ENCODE data around the gene C2orf76. TPM values are rescaled to one million over a fixed set of nuclear protein-coding genes. Genes with fewer than 3 reads are reported as not detected.
A peak's percentile ranks its signal among the peaks of the same experiment; 100 is the strongest.

Gene C2orf76
- total RNA-seq, 2 experiments from 2014 or later, result 5.4 to 6.2 TPM

GRCh38 chr2:119350311-119350998, 16.2 kb downstream of the C2orf76 start:
- no peak overlapping the region for H3K27ac Mint-ChIP-seq
- H3K4me3 Mint-ChIP-seq, result no peak overlapping the region
- H3K4me1 Mint-ChIP-seq, result no peaks in the 10 kb centered on the region
- peaks cover 1% of the 10 kb centered on the region for H3K27me3 Mint-ChIP-seq
- ChIA-PET CTCF (no interaction called here), POLR2A (no interaction called here)
- H3K36me3 Mint-ChIP-seq (ENCODE audit: low read depth), result no peaks in the 10 kb centered on the region
- no peaks in the 10 kb centered on the region for H3K9me3 Mint-ChIP-seq
- no peak for DNase-seq

- ChIA-PET CTCF (interaction anchor here (0.9 kb wide), 1 partner anchor 84 kb away, joined by 3 read pairs; no protein-coding TSS in a partner anchor), POLR2A (no interaction called here)
- H3K27ac Mint-ChIP-seq, result no peak overlapping the region
Observed at GRCh38 chr2:119349289-119349688, 17.3 kb downstream of the C2orf76 start.

GRCh38 chr2:119341684-119342083, 24.9 kb downstream of the C2orf76 start:
- Mint-ChIP-seq H3K27me3 (no peaks in the 10 kb centered on the region), H3K27ac (no peak overlapping the region), H3K4me3 (no peak overlapping the region), H3K36me3 (ENCODE audit: low read depth) (peaks cover 3% of the 10 kb centered on the region), H3K4me1 (peaks cover 20% of the 10 kb centered on the region), H3K9me3 (no peaks in the 10 kb centered on the region)
- CTCF ChIA-PET, result no interaction called here
- POLR2A ChIA-PET, result no interaction called here
- DNase-seq, result no peak

More at GRCh38 chr2:119349289-119349688, 17.3 kb downstream of the C2orf76 start:
- no peaks in the 10 kb centered on the region for H3K4me1 Mint-ChIP-seq
- no peak overlapping the region for H3K4me3 Mint-ChIP-seq
- H3K9me3 Mint-ChIP-seq, result no peaks in the 10 kb centered on the region
- peaks cover 1% of the 10 kb centered on the region for H3K27me3 Mint-ChIP-seq
- no peaks in the 10 kb centered on the region for H3K36me3 Mint-ChIP-seq (ENCODE audit: low read depth)
- DNase-seq, result no peak

- POLR2A ChIA-PET, result no interaction called here
- H3K27ac Mint-ChIP-seq, result no peak overlapping the region
- DNase-seq, result no peak
- H3K27me3 Mint-ChIP-seq, result no peaks in the 10 kb centered on the region
- CTCF ChIA-PET, result interaction anchor here (0.7 kb wide), 1 partner anchor 82 kb away, joined by 4 read pairs; no protein-coding TSS in a partner anchor
- H3K9me3 Mint-ChIP-seq, result no peaks in the 10 kb centered on the region
- peaks cover 20% of the 10 kb centered on the region for H3K4me1 Mint-ChIP-seq
- peaks cover 3% of the 10 kb centered on the region for H3K36me3 Mint-ChIP-seq (ENCODE audit: low read depth)
- no peak overlapping the region for H3K4me3 Mint-ChIP-seq
Observed at GRCh38 chr2:119339562-119339923, 27.1 kb downstream of the C2orf76 start.

GRCh38 chr2:119338826-119339561, 27.6 kb downstream of the C2orf76 start:
- Mint-ChIP-seq H3K9me3 (no peaks in the 10 kb centered on the region), H3K27me3 (no peaks in the 10 kb centered on the region), H3K4me1 (peaks cover 20% of the 10 kb centered on the region), H3K4me3 (no peak overlapping the region), H3K36me3 (ENCODE audit: low read depth) (peaks cover 3% of the 10 kb centered on the region), H3K27ac (peak overlapping the region; percentile 78)
- CTCF ChIA-PET, result interaction anchor here (0.7 kb wide), 1 partner anchor 81 kb away, joined by 4 read pairs; no protein-coding TSS in a partner anchor
- POLR2A ChIA-PET, result no interaction called here
- DNase-seq, result peak; percentile 61

- CTCF ChIA-PET, result interaction anchor here (0.7 to 1.0 kb wide), 2 partner anchors 11 to 12 kb away, joined by 3 to 4 read pairs; no protein-coding TSS in a partner anchor
Observed at GRCh38 chr2:119338272-119338671, 28.4 kb downstream of the C2orf76 start.

GRCh38 chr2:119337749-119338148, 28.9 kb downstream of the C2orf76 start:
- H3K27me3 Mint-ChIP-seq, result no peaks in the 10 kb centered on the region
- no peaks in the 10 kb centered on the region for H3K9me3 Mint-ChIP-seq
- no peak overlapping the region for H3K4me3 Mint-ChIP-seq
- H3K27ac Mint-ChIP-seq, result no peak overlapping the region
- CTCF ChIA-PET, result interaction anchor here (0.7 to 1.0 kb wide), 2 partner anchors 10 to 11 kb away, joined by 3 to 4 read pairs; no protein-coding TSS in a partner anchor
- peaks cover 20% of the 10 kb centered on the region for H3K4me1 Mint-ChIP-seq
- H3K36me3 Mint-ChIP-seq (ENCODE audit: low read depth), result peaks cover 3% of the 10 kb centered on the region
- no peak for DNase-seq
- POLR2A ChIA-PET, result no interaction called here

More at GRCh38 chr2:119338272-119338671, 28.4 kb downstream of the C2orf76 start:
- Mint-ChIP-seq H3K36me3 (ENCODE audit: low read depth) (peaks cover 3% of the 10 kb centered on the region), H3K27me3 (no peaks in the 10 kb centered on the region), H3K4me1 (peaks cover 20% of the 10 kb centered on the region), H3K4me3 (no peak overlapping the region), H3K9me3 (no peaks in the 10 kb centered on the region), H3K27ac (peak overlapping the region; percentile 67)
- DNase-seq, result no peak
- POLR2A ChIA-PET, result no interaction called here

- POLR2A ChIA-PET, result no interaction called here
- DNase-seq, result no peak
- no peaks in the 10 kb centered on the region for H3K27me3 Mint-ChIP-seq
- H3K36me3 Mint-ChIP-seq (ENCODE audit: low read depth), result no peaks in the 10 kb centered on the region
- CTCF ChIA-PET, result no interaction called here
- H3K27ac Mint-ChIP-seq, result no peak overlapping the region
- H3K9me3 Mint-ChIP-seq, result no peaks in the 10 kb centered on the region
- peaks cover 8% of the 10 kb centered on the region for H3K4me1 Mint-ChIP-seq
- H3K4me3 Mint-ChIP-seq, result no peak overlapping the region
Observed at GRCh38 chr2:119333833-119334232, 32.8 kb downstream of the C2orf76 start.

GRCh38 chr2:119333360-119333759, 33.3 kb downstream of the C2orf76 start:
- CTCF ChIA-PET, result no interaction called here
- H3K36me3 Mint-ChIP-seq (ENCODE audit: low read depth), result no peaks in the 10 kb centered on the region
- H3K9me3 Mint-ChIP-seq, result no peaks in the 10 kb centered on the region
- no peak for DNase-seq
- POLR2A ChIA-PET, result no interaction called here
- H3K4me3 Mint-ChIP-seq, result no peak overlapping the region
- peaks cover 4% of the 10 kb centered on the region for H3K4me1 Mint-ChIP-seq
- H3K27ac Mint-ChIP-seq, result no peak overlapping the region
- H3K27me3 Mint-ChIP-seq, result no peaks in the 10 kb centered on the region

- ChIA-PET POLR2A (no interaction called here), CTCF (no interaction called here)
- Mint-ChIP-seq H3K9me3 (no peaks in the 10 kb centered on the region), H3K27ac (no peak overlapping the region), H3K36me3 (ENCODE audit: low read depth) (no peaks in the 10 kb centered on the region), H3K27me3 (no peaks in the 10 kb centered on the region), H3K4me1 (no peaks in the 10 kb centered on the region), H3K4me3 (no peak overlapping the region)
- no peak for DNase-seq
Observed at GRCh38 chr2:119332953-119333352, 33.7 kb downstream of the C2orf76 start.

- H3K9me3 Mint-ChIP-seq, result no peaks in the 10 kb centered on the region
- H3K4me3 Mint-ChIP-seq, result no peak overlapping the region
- H3K27me3 Mint-ChIP-seq, result no peaks in the 10 kb centered on the region
- no peaks in the 10 kb centered on the region for H3K36me3 Mint-ChIP-seq (ENCODE audit: low read depth)
- H3K27ac Mint-ChIP-seq, result no peak overlapping the region
- ChIA-PET CTCF (interaction anchor here (0.6 kb wide), 1 partner anchor 10 kb away, joined by 3 read pairs; no protein-coding TSS in a partner anchor), POLR2A (no interaction called here)
- no peak for DNase-seq
- no peaks in the 10 kb centered on the region for H3K4me1 Mint-ChIP-seq
Observed at GRCh38 chr2:119327431-119327830, 39.2 kb downstream of the C2orf76 start.

GRCh38 chr2:119326938-119327337, 39.7 kb downstream of the C2orf76 start:
- Mint-ChIP-seq H3K4me3 (no peak overlapping the region), H3K27me3 (no peaks in the 10 kb centered on the region), H3K9me3 (no peaks in the 10 kb centered on the region), H3K4me1 (no peaks in the 10 kb centered on the region), H3K27ac (no peak overlapping the region), H3K36me3 (ENCODE audit: low read depth) (no peaks in the 10 kb centered on the region)
- ChIA-PET CTCF (interaction anchor here (0.9 kb wide), 1 partner anchor 11 kb away, joined by 4 read pairs; no protein-coding TSS in a partner anchor), POLR2A (no interaction called here)
- DNase-seq, result no peak

GRCh38 chr2:119324685-119325270, 41.9 kb downstream of the C2orf76 start:
- ChIA-PET CTCF (no interaction called here), POLR2A (no interaction called here)
- DNase-seq, result no peak
- no peak overlapping the region for H3K27ac Mint-ChIP-seq
- H3K4me1 Mint-ChIP-seq, result no peaks in the 10 kb centered on the region
- no peak overlapping the region for H3K4me3 Mint-ChIP-seq
- no peaks in the 10 kb centered on the region for H3K27me3 Mint-ChIP-seq
- no peaks in the 10 kb centered on the region for H3K9me3 Mint-ChIP-seq
- H3K36me3 Mint-ChIP-seq (ENCODE audit: low read depth), result no peaks in the 10 kb centered on the region
